Gastrocnemius medialis (tissue), 4 donors: ENCODE results near the gene GDF10. TPM values are rescaled to one million over a fixed set of nuclear protein-coding genes. Genes with fewer than 3 reads are reported as not detected.

ENCODE experiments used
- ATAC-seq, 2 donors: fragments of 150-250 bp; one replicate each; pipeline ENCODE4 v1.9.1; 2016
- DNase-seq, 2 donors: peaks; one replicate each; pipeline ENCODE4 v3.0.0-alpha.2; 2019
- H3K27ac ChIP-seq, 4 donors: fragments of 200-600 bp; sonication (generic); 1 replicate in 1 of 4; 2 replicates in 3 of 4; pipeline ENCODE4 v1.5.1; 2016 to 2018; ENCODE audit warnings: mild to moderate bottlenecking in 2 of 4, moderate library complexity in 1 of 4
- H3K27me3 ChIP-seq, 3 donors: fragments of 200-600 bp; sonication (generic) in 2 of 3; 1 replicate in 1 of 3; 2 replicates in 2 of 3; pipeline versions ENCODE4 v1.5.1 to v1.6.0; 2016 to 2019; ENCODE audit warnings: mild to moderate bottlenecking in 1 of 3, moderate library complexity in 1 of 3
- H3K36me3 ChIP-seq, 2 donors: fragments of 200-600 bp; sonication (generic) in 1 of 2; one replicate each; pipeline ENCODE4 v1.5.1; 2017 to 2018
- H3K4me1 ChIP-seq, 2 donors: fragments of 200-600 bp; sonication (generic) in 1 of 2; one replicate each; pipeline ENCODE4 v1.5.1; 2016 to 2017; ENCODE audit warnings: mild to moderate bottlenecking in 2 of 2
- H3K4me3 ChIP-seq, 4 donors: fragments of 200-600 bp; sonication (generic) in 3 of 4; 1 replicate in 1 of 4; 2 replicates in 3 of 4; pipeline ENCODE4 v1.5.1; 2016 to 2019; ENCODE audit warnings: mild to moderate bottlenecking in 2 of 4
- H3K9me3 ChIP-seq, 3 donors: fragments of 200-600 bp; sonication (generic) in 2 of 3; 1 replicate in 1 of 3; 2 replicates in 2 of 3; pipeline ENCODE4 v1.5.1; 2016 to 2019
- POLR2A ChIP-seq, 2 donors: fragments of 450-650 bp; IDR thresholded peaks; one replicate each; pipeline ENCODE4 v1.6.1; 2017; ENCODE audit warnings: antibody characterized with exemption in 2 of 2, mild to moderate bottlenecking in 2 of 2, moderate library complexity in 2 of 2
- in situ Hi-C, 4 donors: fragments of 200-750 bp; cut with MboI; loops; one replicate each; pipeline versions ENCODE4 v1.15.0 to v1.8.0; 2017; ENCODE audit warnings: low sequenced_read_pairs in 4 of 4
- intact Hi-C: fragments of 100-400 bp; cut with DNase I; formaldehyde crosslinking; loops from one replicate; pipeline ENCODE4 v1.15.1; 2023; ENCODE audit warnings: low total_unique reads
- total RNA-seq, 4 donors: library from RNA; depleted of rRNA; stranded (reverse); fragments of >200 nt; gene quantifications; one replicate each; pipeline versions ENCODE4 v1.1.0 to v1.2.3, GENCODE V29; 2016
- TF ChIP-seq, protein P1 (sequence below), 5 experiments: fragments of 450-650 bp in 3 of 5; fragments of 200-600 bp in 2 of 5; sonication (generic) in 2 of 5; IDR thresholded peaks in 4 of 5; conservative IDR thresholded peaks in 1 of 5; 1 replicate in 4 of 5; 2 replicates in 1 of 5; pipeline ENCODE4 v1.5.1; 2016 to 2019; ENCODE audit warnings: antibody characterized with exemption in 5 of 5, mild to moderate bottlenecking in 3 of 5, moderate library complexity in 3 of 5

The GDF10 gene
- total RNA-seq, 4 donors from 2014 or later, result 0.20 to 0.72 (median 0.36) TPM

DNA sequence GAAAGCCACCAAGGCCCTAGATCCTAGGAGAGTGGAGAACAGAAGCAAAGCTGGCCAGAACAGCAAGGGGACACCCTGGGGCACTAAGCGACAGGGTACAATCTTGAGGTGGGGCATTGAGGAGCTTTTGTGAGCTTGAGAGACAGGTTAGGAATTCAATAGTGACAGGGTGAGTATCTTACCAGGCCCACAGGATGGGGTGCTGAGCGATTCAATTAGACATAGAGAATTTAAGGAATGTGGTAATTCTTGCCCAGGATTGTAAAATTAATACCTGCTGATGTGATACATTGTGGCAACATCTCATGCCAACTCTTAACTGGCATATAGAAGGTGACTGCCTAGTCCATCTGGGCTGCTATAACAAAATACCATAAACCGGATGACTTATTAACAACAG, 62.2 kb downstream of the GDF10 start:
- H3K4me3 ChIP-seq, result no peak overlapping the region
- no peak for TF ChIP-seq POLR2A (IDR thresholded peaks at IDR 0.05)
- TF ChIP-seq, protein P1, sequence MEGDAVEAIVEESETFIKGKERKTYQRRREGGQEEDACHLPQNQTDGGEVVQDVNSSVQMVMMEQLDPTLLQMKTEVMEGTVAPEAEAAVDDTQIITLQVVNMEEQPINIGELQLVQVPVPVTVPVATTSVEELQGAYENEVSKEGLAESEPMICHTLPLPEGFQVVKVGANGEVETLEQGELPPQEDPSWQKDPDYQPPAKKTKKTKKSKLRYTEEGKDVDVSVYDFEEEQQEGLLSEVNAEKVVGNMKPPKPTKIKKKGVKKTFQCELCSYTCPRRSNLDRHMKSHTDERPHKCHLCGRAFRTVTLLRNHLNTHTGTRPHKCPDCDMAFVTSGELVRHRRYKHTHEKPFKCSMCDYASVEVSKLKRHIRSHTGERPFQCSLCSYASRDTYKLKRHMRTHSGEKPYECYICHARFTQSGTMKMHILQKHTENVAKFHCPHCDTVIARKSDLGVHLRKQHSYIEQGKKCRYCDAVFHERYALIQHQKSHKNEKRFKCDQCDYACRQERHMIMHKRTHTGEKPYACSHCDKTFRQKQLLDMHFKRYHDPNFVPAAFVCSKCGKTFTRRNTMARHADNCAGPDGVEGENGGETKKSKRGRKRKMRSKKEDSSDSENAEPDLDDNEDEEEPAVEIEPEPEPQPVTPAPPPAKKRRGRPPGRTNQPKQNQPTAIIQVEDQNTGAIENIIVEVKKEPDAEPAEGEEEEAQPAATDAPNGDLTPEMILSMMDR (IDR thresholded peaks at IDR 0.05 in 4 of 5, conservative IDR thresholded peaks at IDR 0.05 in 1 of 5), result no peak
- H3K27ac ChIP-seq, result no peak overlapping the region
- no peaks in the 10 kb centered on the region for H3K27me3 ChIP-seq
- in situ Hi-C loops, result no loop called here
- intact Hi-C loops, result no loop called here
- DNase-seq, result no peak
- no peak for ATAC-seq
- H3K36me3 ChIP-seq, result no peaks in the 10 kb centered on the region
- peaks cover 11 to 23% of the 10 kb centered on the region in 2 donors for H3K4me1 ChIP-seq
- no peaks in the 10 kb centered on the region for H3K9me3 ChIP-seq

Other genes with a start within 250 kb of the GDF10 start
- not detected for gene GDF2, start 22.3 kb downstream of the GDF10 start, total RNA-seq
- not detected for gene RBP3, start 48.2 kb downstream of the GDF10 start, total RNA-seq
- not detected for gene ZNF488, start 84.1 kb downstream of the GDF10 start, total RNA-seq
- under 1 TPM in 1 of 4 donors, not detected in 3; 0.24 TPM for gene ANXA8, start 183.9 kb downstream of the GDF10 start, total RNA-seq
- gene FAM25G, start 191.5 kb downstream of the GDF10 start, total RNA-seq, result not detected
- 1 to 10 TPM in 3 of 4 donors, under 1 TPM in 1; 0.26 to 3.9 (median 1.1) TPM for gene AGAP9, start 223.4 kb downstream of the GDF10 start, total RNA-seq